Stimulated activated CD4-positive, alpha-beta T cell treated with anti-CD3 and anti-CD28 coated beads, Interleukin-2, amount 100 ng/mL, for 4 hours (primary cell): ENCODE measurements around the gene HPSE2.
"Not testable (repeated sequence)": the region's sequence is repeated elsewhere in the genome, so short reads cannot be mapped to it uniquely, and the experiment has no call there.

Source experiments
- DNase-seq: peaks from one replicate; pipeline ENCODE4 v3.0.0-alpha.2; 2020; ENCODE audit warnings: low read depth

HPSE2 gene

DNA sequence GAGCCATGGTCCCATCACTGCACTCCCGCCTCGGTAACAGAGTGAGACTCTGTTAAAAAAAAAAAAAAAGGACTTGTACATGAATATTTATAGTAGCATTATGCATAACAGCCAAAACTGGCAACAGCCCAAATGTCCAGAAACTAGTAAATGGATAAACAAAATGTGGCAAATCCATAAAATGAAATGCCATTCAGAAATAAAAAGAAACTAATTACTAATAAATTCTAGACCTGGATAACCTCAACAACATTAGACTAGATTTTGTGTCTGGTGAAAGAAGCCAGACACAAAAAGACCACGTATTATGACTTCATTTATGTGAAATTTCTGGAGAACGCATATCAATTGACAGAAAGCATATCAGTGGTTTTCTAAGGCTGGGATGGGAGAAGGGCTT is 74.5 kb downstream of the HPSE2 start:
- no peak for DNase-seq

DNA sequence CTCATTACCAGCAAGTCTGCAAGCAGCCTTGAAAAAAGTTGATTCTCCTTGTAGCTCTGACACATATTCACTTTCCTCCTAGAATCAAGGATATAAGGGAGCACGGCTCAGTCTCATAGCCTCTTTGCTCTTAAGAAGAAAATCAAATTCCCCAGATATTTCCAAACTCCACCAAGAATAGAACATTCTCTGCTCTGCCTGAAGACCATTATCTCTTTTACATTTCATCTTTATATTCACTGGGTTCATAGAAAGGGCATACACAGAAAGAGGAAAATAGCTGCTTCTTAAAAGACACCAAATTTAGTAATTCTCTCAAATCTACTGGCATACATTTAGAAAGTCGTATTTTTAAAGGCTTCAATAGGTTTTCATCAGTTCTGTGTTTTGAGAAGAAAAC is 92.0 kb downstream of the HPSE2 start:
- no peak for DNase-seq

DNA sequence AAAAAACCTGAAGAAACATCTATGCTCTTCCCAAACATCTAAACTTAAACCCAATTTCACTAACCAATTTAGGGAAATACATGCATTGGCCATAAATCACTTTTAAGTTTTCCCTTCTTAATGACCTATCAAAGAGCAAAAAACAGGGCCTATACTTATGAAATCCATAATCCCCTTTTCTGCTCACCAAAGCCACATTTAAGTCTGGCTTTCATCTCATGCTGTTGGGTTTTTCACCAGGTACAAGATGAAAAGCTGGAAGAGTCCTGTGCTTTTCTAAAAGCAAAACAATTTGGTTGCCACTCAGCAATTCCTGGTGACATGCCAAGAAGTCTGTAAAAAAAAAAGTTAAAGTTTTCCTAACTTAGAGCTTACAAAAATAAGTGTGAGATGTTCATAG is 92.6 kb downstream of the HPSE2 start:
- DNase-seq, result no peak

GRCh38 chr10:99132897-99133296 is 102.8 kb downstream of the HPSE2 start:
- not testable (repeated sequence) for DNase-seq

DNA sequence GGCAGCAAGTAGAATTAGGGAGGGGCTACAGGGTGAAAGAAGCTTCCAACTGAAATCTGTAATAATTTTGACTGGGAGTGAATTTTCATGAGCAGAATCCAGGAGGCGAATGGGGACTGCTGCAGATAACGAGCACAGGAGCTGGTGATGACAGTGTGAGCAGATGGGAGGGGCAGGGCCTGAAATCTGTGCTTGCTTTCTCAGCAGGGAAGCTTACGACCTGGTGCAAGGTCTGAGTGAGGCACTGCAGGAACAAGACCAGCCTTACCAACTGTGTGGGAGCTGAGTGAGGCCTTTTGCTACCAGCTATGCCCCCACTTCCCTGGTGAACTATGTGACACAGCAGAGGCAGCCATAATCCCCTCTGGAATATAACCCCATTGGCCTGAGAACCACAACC is 109.8 kb downstream of the HPSE2 start:
- no peak for DNase-seq

- no peak for DNase-seq
These were observed 111.3 kb downstream of the HPSE2 start for GRCh38 chr10:99124376-99124775.

GRCh38 chr10:99123851-99124250 is 111.8 kb downstream of the HPSE2 start:
- DNase-seq, result no peak

DNA sequence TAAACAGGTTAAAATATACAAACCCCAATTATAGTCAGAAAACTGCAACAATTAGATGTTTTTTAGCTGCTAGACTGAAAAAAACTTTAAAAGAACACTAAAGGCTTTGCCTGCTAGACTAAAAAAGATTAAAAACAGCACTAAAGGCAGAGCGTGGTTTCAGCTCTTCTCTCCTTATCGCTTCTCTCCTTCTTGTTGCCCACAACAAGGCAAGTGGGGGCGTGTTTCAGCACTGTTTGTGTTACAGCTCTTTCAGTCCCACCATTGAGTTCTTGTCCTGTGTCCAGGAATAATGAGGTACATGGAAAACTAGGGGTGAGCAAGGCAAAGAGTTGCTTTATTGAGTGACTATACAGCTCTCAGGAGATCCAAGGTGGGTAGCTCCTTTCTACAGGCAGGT is 112.3 kb downstream of the HPSE2 start:
- no peak for DNase-seq

GRCh38 chr10:99119258-99119748 is 116.3 kb downstream of the HPSE2 start:
- DNase-seq, result no peak

DNA sequence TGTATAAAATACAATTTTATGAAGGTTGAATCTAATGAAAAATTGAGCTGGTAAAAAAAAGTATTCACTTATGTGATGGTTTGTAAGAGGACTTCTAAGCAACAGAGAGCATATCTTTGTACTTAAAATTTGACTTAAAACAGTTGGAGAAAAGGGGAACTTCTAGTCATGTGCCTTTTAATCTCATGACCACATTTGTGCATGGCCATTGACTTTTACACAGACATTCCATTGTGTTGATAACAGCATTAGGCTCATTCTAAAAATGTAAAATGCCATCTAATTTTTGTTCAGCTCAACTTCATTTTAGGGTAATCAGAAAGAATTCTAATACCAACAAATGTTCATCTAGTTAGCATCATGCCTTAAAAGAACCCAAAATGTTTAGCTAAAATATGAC is 119.9 kb downstream of the HPSE2 start:
- DNase-seq, result no peak

DNA sequence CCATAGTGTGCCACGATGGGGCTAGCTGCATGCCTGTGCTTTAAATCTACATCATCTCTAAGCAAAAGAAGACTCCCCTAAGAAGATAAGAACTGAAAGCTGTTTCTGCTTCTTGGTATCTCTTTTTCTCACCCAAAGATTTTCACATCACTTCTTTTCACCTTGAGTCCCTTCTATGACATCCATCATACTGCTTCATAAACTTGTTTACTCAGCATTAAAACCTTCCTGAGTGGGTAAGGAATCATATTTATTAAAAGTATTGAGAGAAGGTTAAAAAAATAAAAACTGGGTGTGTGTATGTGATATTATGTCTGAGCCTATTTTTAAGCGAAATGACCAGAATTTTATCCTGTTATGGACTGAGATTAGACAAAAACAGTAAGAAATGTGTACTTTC is 150.3 kb downstream of the HPSE2 start:
- DNase-seq, result no peak

GRCh38 chr10:99084161-99084560 is 151.5 kb downstream of the HPSE2 start:
- DNase-seq, result no peak

GRCh38 chr10:99080275-99080945 is 155.2 kb downstream of the HPSE2 start:
- DNase-seq, result no peak

- no peak for DNase-seq
These were observed 173.1 kb downstream of the HPSE2 start for GRCh38 chr10:99062591-99062990.

DNA sequence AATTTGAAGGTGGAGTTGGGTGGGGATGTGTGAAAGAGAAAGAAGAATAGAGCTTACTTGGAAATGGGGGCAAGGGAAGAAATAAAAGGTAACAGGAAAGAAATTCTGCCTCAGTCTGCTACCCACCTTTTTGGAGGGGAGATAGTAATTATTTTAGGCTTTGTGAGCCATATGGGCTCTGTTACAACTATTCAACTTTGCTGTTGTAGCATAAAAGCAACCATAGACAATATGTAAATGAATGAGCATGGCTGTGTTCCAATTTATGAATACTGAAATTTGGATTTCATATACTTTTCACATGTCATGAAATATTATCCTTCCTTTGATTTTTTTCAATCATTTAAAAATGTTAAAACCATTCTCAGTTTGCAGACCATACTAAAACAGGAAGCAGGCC is 176.9 kb downstream of the HPSE2 start:
- no peak for DNase-seq

DNA sequence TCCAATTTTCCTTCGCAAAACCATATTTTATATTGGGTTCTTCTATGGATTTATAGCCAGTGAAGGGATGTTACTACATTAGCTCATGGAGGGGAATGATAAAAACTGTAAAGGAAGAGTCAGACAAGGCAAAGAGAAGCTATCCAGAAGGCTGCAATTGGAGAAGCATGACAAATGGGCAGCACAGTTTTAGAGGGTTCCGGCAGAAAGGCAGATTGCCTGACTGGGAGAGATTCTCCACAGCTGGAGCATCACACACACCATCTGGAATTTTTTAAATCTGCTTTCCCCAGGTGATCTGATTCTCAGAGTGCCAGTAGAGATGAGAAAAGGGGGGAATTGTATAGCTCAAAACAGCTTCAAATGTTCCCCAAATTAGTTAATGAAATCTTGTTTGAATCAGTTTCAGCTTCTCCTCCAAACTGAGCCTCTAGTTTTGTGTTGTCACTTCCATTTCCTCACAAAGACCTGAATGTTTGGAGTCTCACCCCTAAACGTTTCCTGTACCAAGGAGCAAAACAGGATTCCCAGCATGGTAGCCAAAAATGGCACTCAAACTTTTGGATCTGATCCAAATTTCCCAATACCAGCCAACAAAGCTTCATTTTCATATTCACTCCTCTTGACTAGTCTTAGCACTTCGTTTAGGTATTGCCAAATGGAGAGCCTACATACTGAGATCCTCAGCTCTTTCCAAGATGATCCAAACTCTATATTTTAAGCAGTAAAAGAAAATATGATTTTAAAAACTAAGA is 177.5 kb downstream of the HPSE2 start:
- DNase-seq, result no peak

GRCh38 chr10:99045671-99046070 is 190.0 kb downstream of the HPSE2 start:
- DNase-seq, result no peak

- no peak for DNase-seq
These were observed 193.4 kb downstream of the HPSE2 start for GRCh38 chr10:99042051-99042771.

- no peak for DNase-seq
These were observed 194.2 kb downstream of the HPSE2 start for GRCh38 chr10:99041468-99041867.

- DNase-seq, result no peak
These were observed 221.8 kb downstream of the HPSE2 start for GRCh38 chr10:99013885-99014284.

GRCh38 chr10:99010286-99010685 is 225.4 kb downstream of the HPSE2 start:
- no peak for DNase-seq

GRCh38 chr10:99008054-99008453 is 227.6 kb downstream of the HPSE2 start:
- DNase-seq, result no peak

GRCh38 chr10:99007457-99007856 is 228.2 kb downstream of the HPSE2 start:
- no peak for DNase-seq
